Measurements from ENCODE around the gene PLXNC1. TPM values are rescaled to one million over a fixed set of nuclear protein-coding genes. Genes with fewer than 3 reads are reported as not detected.

PLXNC1 gene
- total and polyA plus RNA-seq, 9 of the 15 experiments (the other 6 are each of a cell fraction or from before 2014, with no cell fraction given): 0.08 to 0.87 (median 0.28) TPM

- ChIA-PET CTCF (ENCODE audit: low intra/inter-chr PET ratio) (no interaction called here), POLR2A (no interaction called here)
- H3K36me3 ChIP-seq (ENCODE audit: control insufficient read depth, insufficient read depth, low read length): no peaks in the 10 kb centered on the region
- H3K4me3 ChIP-seq: no peak overlapping the region
- WGBS (ENCODE audit: insufficient coverage, low coverage, missing lambda C conversion rate): 51% methylated on average over 46 of the region's 49 CpGs
- in situ Hi-C loops (cut with MboI) (no loop called here), intact Hi-C loops (cut with micrococcal nuclease) (no loop called here)
- peaks cover 6 to 19% of the 10 kb centered on the region in 2 experiments; a peak in 4 of 5 replicates for H3K4me1 ChIP-seq (replicated peaks in 1 of 2; ENCODE audit: control insufficient read depth in 2 of 2, insufficient read depth in 2 of 2, low read length in 2 of 2)
- TF ChIP-seq CEBPB (tag; IDR thresholded peaks at IDR 0.05): no peak
- no peak for TF ChIP-seq POLR2AphosphoS2 (IDR thresholded peaks at IDR 0.05; ENCODE audit: low read length)
- no peaks in the 10 kb centered on the region for H3K9me1 ChIP-seq (ENCODE audit: control insufficient read depth, insufficient read depth, low read length)
- no peaks in the 10 kb centered on the region; the same call in 1 of the 2 replicates for H4K20me1 ChIP-seq (replicated peaks; ENCODE audit: control insufficient read depth, insufficient read depth, low read length)
- BruUV-seq (replicated peaks): no TSS peak
- no peak overlapping the region for H3K4me2 ChIP-seq (ENCODE audit: insufficient read depth, low read length)
- H3K9me3 ChIP-seq (replicated peaks; ENCODE audit: control insufficient read depth, insufficient read depth, low read depth, low read length): no peaks in the 10 kb centered on the region
- DNase-seq (ENCODE audit: extremely low read depth in 1 of 4, low spot score in 3 of 4) (no peak), FAIRE-seq (no peak), ATAC-seq (no peak)
- H2AFZ ChIP-seq (ENCODE audit: low read depth, low read length): no peak overlapping the region
- H3K9ac ChIP-seq (ENCODE audit: insufficient read depth in 1 of 2, low read depth in 2 of 2, low read length in 2 of 2): no peak overlapping the region
- H3K27ac ChIP-seq (ENCODE audit: extremely low read depth, low read depth, low read length): no peak overlapping the region
- H3K27me3 ChIP-seq (ENCODE audit: control insufficient read depth in 2 of 2, insufficient read depth in 2 of 2, low read length in 2 of 2): peaks cover 28 to 45% of the 10 kb centered on the region in 2 experiments; a peak in 4 of 5 replicates
- no peaks in the 10 kb centered on the region for H3K79me2 ChIP-seq (ENCODE audit: control insufficient read depth, insufficient read depth, low read length)
Observed at GRCh38 chr12:94149781-94150239, 1.4 kb downstream of the PLXNC1 start.

GRCh38 chr12:94150240-94151121 lies 2.1 kb downstream of the PLXNC1 start:
- Histone ChIP-seq H3K79me2 (ENCODE audit: control insufficient read depth, insufficient read depth, low read length) (no peaks in the 10 kb centered on the region), H3K9me1 (ENCODE audit: control insufficient read depth, insufficient read depth, low read length) (no peaks in the 10 kb centered on the region), H3K4me1 (replicated peaks in 1 of 2; ENCODE audit: control insufficient read depth in 2 of 2, insufficient read depth in 2 of 2, low read length in 2 of 2) (peaks cover 0 to 19% of the 10 kb centered on the region in 2 experiments; a peak in 2 of 5 replicates), H3K36me3 (ENCODE audit: control insufficient read depth, insufficient read depth, low read length) (no peaks in the 10 kb centered on the region), H3K4me2 (ENCODE audit: insufficient read depth, low read length) (no peak overlapping the region), H3K27me3 (ENCODE audit: control insufficient read depth in 2 of 2, insufficient read depth in 2 of 2, low read length in 2 of 2) (peaks cover 28 to 45% of the 10 kb centered on the region in 2 experiments; a peak in 4 of 5 replicates), H3K9ac (ENCODE audit: insufficient read depth in 1 of 2, low read depth in 2 of 2, low read length in 2 of 2) (no peak overlapping the region), H2AFZ (ENCODE audit: low read depth, low read length) (no peak overlapping the region), H3K4me3 (no peak overlapping the region), H3K9me3 (replicated peaks; ENCODE audit: control insufficient read depth, insufficient read depth, low read depth, low read length) (no peaks in the 10 kb centered on the region), H3K27ac (ENCODE audit: extremely low read depth, low read depth, low read length) (no peak overlapping the region), H4K20me1 (replicated peaks; ENCODE audit: control insufficient read depth, insufficient read depth, low read length) (no peaks in the 10 kb centered on the region; the same call in 1 of the 2 replicates)
- FAIRE-seq (no peak), DNase-seq (ENCODE audit: extremely low read depth in 1 of 4, low spot score in 3 of 4) (no peak), ATAC-seq (no peak)
- ChIA-PET POLR2A (no interaction called here), CTCF (ENCODE audit: low intra/inter-chr PET ratio) (interaction anchor here (0.6 kb wide), 1 partner anchor 966 kb away, joined by 4 read pairs; no protein-coding TSS in a partner anchor)
- in situ Hi-C loops (cut with MboI): no loop called here
- intact Hi-C loops (cut with micrococcal nuclease): no loop called here
- TF ChIP-seq GTF2F1 (IDR thresholded peaks at IDR 0.05; ENCODE audit: low read depth, low read length) (no peak), RNF2 (IDR thresholded peaks at IDR 0.05) (no peak), FIP1L1 (IDR thresholded peaks at IDR 0.05; ENCODE audit: low read depth, low read length, poor library complexity, severe bottlenecking) (peak; percentile 40), ZFP1 (CRISPR knock-in tag; IDR thresholded peaks at IDR 0.05) (no peak), ZBTB34 (CRISPR knock-in tag; IDR thresholded peaks at IDR 0.05) (no peak), ZBTB1 (CRISPR knock-in tag; IDR thresholded peaks at IDR 0.05; ENCODE audit: borderline replicate concordance, low read depth) (no peak)
- 19% methylated on average over 32 of the region's 33 CpGs for WGBS (ENCODE audit: insufficient coverage, low coverage, missing lambda C conversion rate)
- BruUV-seq (replicated peaks): no TSS peak

All from K562 (cell line).